SK-N-SH (cell line): ENCODE results near the gene PXDC1.

ENCODE experiments used
- CTCF ChIP-seq: fragments of 200-600 bp; sonication (generic); IDR thresholded peaks from 2 replicates; pipeline ENCODE4 v1.6.1; 2017; ENCODE audit warnings: antibody characterized with exemption, mild to moderate bottlenecking, moderate library complexity
- ELF1 ChIP-seq: IDR thresholded peaks from 2 replicates; pipeline ENCODE4 v1.4.0; 2012
- EZH2phosphoT487 ChIP-seq: fragments of 200-600 bp; sonication (generic); IDR thresholded peaks from 2 replicates; pipeline ENCODE4 v1.6.1; 2017; ENCODE audit warnings: low read depth, mixed run types, mild to moderate bottlenecking, antibody characterized with exemption, moderate library complexity, borderline replicate concordance
- IRF3 ChIP-seq: fragments of 150-350 bp; IDR thresholded peaks from 2 replicates; pipeline ENCODE4 v1.6.1; 2016; ENCODE audit warnings: mild to moderate bottlenecking, low read depth, low read length
- JUND ChIP-seq: IDR thresholded peaks from 2 replicates; pipeline ENCODE4 v1.4.0; 2012
- MAX ChIP-seq: IDR thresholded peaks from 2 replicates; pipeline ENCODE4 v1.4.0; 2012; ENCODE audit warnings: low read depth
- NFIC ChIP-seq: IDR thresholded peaks from 2 replicates; pipeline ENCODE4 v1.4.0; 2012; ENCODE audit warnings: borderline replicate concordance
- POLR2AphosphoS5 ChIP-seq: IDR thresholded peaks from 2 replicates; pipeline ENCODE4 v1.6.1; 2012; ENCODE audit warnings: low read depth, low read length
- RAD21 ChIP-seq: IDR thresholded peaks from 2 replicates; pipeline ENCODE4 v1.6.1; 2012; ENCODE audit warnings: mild to moderate bottlenecking, low read length
- REST ChIP-seq: IDR thresholded peaks from 2 replicates; pipeline ENCODE4 v1.6.1; 2012; ENCODE audit warnings: mild to moderate bottlenecking, low read depth, low read length, moderate library complexity
- SIN3A ChIP-seq: IDR thresholded peaks from 2 replicates; pipeline ENCODE4 v1.6.1; 2012; ENCODE audit warnings: low read depth, mild to moderate bottlenecking, low read length, moderate library complexity, borderline replicate concordance
- TAF1 ChIP-seq: IDR thresholded peaks from 2 replicates; pipeline ENCODE4 v1.6.1; 2012; ENCODE audit warnings: low read depth, mild to moderate bottlenecking, low read length, moderate library complexity, borderline replicate concordance
- TEAD4 ChIP-seq: IDR thresholded peaks from 2 replicates; pipeline ENCODE4 v1.4.0; 2012; ENCODE audit warnings: mild to moderate bottlenecking, borderline replicate concordance; ENCODE audit not compliant: insufficient read depth
- USF2 ChIP-seq: fragments of 150-350 bp; IDR thresholded peaks from 2 replicates; pipeline ENCODE4 v1.6.1; 2017; ENCODE audit warnings: antibody characterized with exemption, low read length, low read depth, borderline replicate concordance

GRCh38 chr6:3731700-3732099 is 19.8 kb downstream of the PXDC1 start:
- no peak for TF ChIP-seq REST
- TF ChIP-seq POLR2AphosphoS5 = no peak
- TF ChIP-seq CTCF = no peak
- TF ChIP-seq USF2 = no peak
- no peak for TF ChIP-seq SIN3A
- no peak for TF ChIP-seq MAX
- no peak for TF ChIP-seq RAD21
- no peak for TF ChIP-seq EZH2phosphoT487
- TF ChIP-seq JUND = no peak
- TF ChIP-seq TEAD4 = no peak
- no peak for TF ChIP-seq ELF1
- no peak for TF ChIP-seq TAF1
- TF ChIP-seq IRF3 = no peak
- TF ChIP-seq NFIC = no peak
